GM21515 (cell line): ENCODE results near the gene ATP2B1.

ENCODE experiments used
- ATAC-seq: cut with Tn5 transposase; IDR thresholded peaks from one replicate; pipeline ENCODE4 v1.9.1; 2021; ENCODE audit not compliant: unreplicated experiment

ATP2B1 gene

GRCh38 chr12:89694542-89694941 lies 14.1 kb downstream of the ATP2B1 start:
- ATAC-seq: no peak

GRCh38 chr12:89693639-89694202 lies 14.9 kb downstream of the ATP2B1 start:
- ATAC-seq: no peak

- ATAC-seq: no peak
Measured at GRCh38 chr12:89692439-89692838, 16.2 kb downstream of the ATP2B1 start.

- ATAC-seq: no peak
Measured at GRCh38 chr12:89691659-89692058, 17.0 kb downstream of the ATP2B1 start.

- ATAC-seq: no peak
Measured at GRCh38 chr12:89690925-89691324, 17.7 kb downstream of the ATP2B1 start.

GRCh38 chr12:89689306-89689705 lies 19.3 kb downstream of the ATP2B1 start:
- ATAC-seq: no peak

GRCh38 chr12:89686311-89686710 lies 22.3 kb downstream of the ATP2B1 start:
- ATAC-seq: no peak

- ATAC-seq: no peak
Measured at GRCh38 chr12:89685363-89685972, 23.2 kb downstream of the ATP2B1 start.

- no peak for ATAC-seq
Measured at GRCh38 chr12:89684136-89684535, 24.5 kb downstream of the ATP2B1 start.

- no peak for ATAC-seq
Measured at GRCh38 chr12:89682284-89682683, 26.4 kb downstream of the ATP2B1 start.

GRCh38 chr12:89680409-89680808 lies 28.2 kb downstream of the ATP2B1 start:
- no peak for ATAC-seq

- no peak for ATAC-seq
Measured at GRCh38 chr12:89679631-89680030, 29.0 kb downstream of the ATP2B1 start.

- no peak for ATAC-seq
Measured at GRCh38 chr12:89678225-89678624, 30.4 kb downstream of the ATP2B1 start.

- no peak for ATAC-seq
Measured at GRCh38 chr12:89676930-89677329, 31.7 kb downstream of the ATP2B1 start.

- ATAC-seq: no peak
Measured at GRCh38 chr12:89674326-89674942, 34.2 kb downstream of the ATP2B1 start.

GRCh38 chr12:89673603-89674002 lies 35.0 kb downstream of the ATP2B1 start:
- no peak for ATAC-seq

- no peak for ATAC-seq
Measured at GRCh38 chr12:89672589-89672979, 36.1 kb downstream of the ATP2B1 start.

GRCh38 chr12:89671469-89671868 lies 37.2 kb downstream of the ATP2B1 start:
- ATAC-seq: no peak

GRCh38 chr12:89669197-89669596 lies 39.4 kb downstream of the ATP2B1 start:
- no peak for ATAC-seq

- no peak for ATAC-seq
Measured at GRCh38 chr12:89665556-89665955, 43.1 kb downstream of the ATP2B1 start.

GRCh38 chr12:89664441-89664840 lies 44.2 kb downstream of the ATP2B1 start:
- no peak for ATAC-seq

GRCh38 chr12:89663577-89664357 lies 44.9 kb downstream of the ATP2B1 start:
- ATAC-seq: peak; percentile 71
